LNCaP clone FGC (cell line): ENCODE data around the gene SIAH3.

Experiments used
- DNase-seq: peaks from one replicate; pipeline ENCODE4 v3.0.0-alpha.2; 2011; ENCODE audit warnings: low read depth
- H3K4me3 ChIP-seq: 2 replicates; pipeline ENCODE4 v1.5.1; 2011; ENCODE audit warnings: mild to moderate bottlenecking, low read depth, low read length, control low read depth
- TF ChIP-seq, protein P1 (sequence below): IDR thresholded peaks from 2 replicates; pipeline ENCODE4 v1.5.1; 2012; ENCODE audit warnings: mild to moderate bottlenecking; ENCODE audit not compliant: control insufficient read depth, insufficient read depth; ENCODE audit errors: extremely low read depth

SIAH3 gene

GRCh38 chr13:45834411-45834994 lies 17.1 kb downstream of the SIAH3 start:
- H3K4me3 ChIP-seq = no peak overlapping the region
- TF ChIP-seq, protein P1, sequence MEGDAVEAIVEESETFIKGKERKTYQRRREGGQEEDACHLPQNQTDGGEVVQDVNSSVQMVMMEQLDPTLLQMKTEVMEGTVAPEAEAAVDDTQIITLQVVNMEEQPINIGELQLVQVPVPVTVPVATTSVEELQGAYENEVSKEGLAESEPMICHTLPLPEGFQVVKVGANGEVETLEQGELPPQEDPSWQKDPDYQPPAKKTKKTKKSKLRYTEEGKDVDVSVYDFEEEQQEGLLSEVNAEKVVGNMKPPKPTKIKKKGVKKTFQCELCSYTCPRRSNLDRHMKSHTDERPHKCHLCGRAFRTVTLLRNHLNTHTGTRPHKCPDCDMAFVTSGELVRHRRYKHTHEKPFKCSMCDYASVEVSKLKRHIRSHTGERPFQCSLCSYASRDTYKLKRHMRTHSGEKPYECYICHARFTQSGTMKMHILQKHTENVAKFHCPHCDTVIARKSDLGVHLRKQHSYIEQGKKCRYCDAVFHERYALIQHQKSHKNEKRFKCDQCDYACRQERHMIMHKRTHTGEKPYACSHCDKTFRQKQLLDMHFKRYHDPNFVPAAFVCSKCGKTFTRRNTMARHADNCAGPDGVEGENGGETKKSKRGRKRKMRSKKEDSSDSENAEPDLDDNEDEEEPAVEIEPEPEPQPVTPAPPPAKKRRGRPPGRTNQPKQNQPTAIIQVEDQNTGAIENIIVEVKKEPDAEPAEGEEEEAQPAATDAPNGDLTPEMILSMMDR = no peak
- DNase-seq = no peak

DNA sequence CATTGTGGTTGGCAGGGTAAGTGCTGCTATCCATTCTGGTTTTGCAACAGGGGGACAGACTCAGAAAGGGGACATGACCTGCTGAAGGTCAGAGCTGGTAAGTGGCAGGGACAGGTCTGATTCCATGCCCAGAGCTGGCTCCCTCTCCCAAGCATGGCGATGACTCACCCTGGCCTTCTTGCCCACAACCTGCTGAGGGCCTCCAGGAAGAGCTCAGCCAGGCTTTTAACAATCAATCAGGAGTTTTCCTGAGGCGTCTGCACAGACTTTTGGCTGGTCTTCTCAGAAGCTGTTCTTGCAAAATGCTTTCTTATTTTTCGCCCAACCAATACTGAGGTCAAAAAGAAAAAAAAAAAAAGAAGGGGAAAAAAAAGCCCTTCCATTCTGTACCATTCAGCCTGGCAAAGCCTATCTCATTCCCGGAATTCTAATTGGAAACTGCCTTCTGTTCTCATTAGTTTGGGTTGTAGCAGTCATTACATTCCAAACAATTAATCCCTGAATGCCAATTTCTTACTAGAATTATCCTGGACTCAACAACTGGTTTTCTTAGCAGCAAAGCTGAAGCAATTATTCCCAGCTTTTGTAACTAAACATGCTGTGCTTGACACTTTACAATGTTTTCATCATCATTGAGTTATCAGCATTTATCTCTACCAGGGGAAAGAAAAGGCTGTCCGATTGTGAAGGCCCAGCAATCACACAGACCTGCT lies 17.7 kb downstream of the SIAH3 start:
- DNase-seq = peak; percentile 17
- TF ChIP-seq, protein P1 = no peak

DNA sequence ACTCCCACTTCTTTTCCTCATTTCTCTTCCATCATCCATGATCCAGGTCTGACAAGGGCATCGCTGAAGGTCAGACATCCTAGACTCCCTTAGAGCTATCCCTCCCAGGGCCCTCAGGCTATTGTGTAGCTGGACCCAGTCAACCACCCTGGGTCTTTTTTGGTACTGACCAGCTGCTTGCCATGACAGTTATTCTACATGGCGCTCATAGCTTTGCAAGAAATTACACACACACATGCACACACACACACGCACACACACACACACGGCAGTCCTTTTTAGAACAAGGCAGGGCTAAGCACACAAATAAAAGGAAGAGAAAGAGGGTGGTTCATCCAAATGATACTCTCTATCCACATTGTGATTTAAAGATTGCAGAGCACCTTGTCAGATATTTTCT lies 18.3 kb downstream of the SIAH3 start:
- DNase-seq = no peak
- TF ChIP-seq, protein P1 = no peak
- no peak overlapping the region for H3K4me3 ChIP-seq

More for the DNA sequence above, 17.7 kb downstream of the SIAH3 start:
- H3K4me3 ChIP-seq = no peak overlapping the region

DNA sequence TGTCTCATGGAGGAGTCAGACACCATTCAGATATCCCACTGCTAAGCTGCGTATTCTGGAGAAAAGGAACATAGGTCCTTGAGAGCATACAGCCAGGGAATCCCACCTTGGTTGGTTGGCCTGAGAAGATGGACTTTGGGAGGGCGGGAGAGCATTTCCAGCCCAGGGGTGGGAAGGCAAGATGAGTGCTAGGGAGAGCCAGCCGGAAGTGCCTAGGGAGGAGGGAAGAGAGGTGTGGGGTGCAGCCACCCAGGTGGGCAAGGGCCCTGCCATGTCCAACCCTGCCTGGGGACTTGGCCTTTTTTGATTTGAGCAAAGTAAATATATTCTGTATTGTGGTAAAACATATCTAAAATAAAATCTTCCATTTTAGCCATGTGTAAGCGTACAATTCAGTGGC lies 19.7 kb downstream of the SIAH3 start:
- no peak for DNase-seq
- H3K4me3 ChIP-seq = no peak overlapping the region

DNA sequence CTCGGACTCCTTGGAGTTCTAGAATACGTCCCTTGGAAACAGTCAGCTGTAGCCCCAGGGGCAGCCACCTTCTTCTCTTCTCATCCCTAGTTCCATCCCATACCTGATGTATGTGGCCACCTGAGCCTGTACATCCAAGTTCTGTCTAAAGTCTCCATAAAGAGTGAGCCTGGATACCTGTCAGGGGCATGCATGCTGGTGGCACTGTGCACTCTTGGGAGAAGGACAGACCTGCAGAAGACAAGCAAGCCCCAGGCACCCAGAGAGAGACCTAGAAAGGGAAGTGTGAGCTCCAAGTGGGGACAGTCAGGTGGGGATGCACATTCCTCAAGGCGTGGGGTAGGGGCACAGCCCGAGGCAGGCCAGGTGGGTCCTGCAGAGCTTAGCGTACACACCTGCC lies 21.4 kb downstream of the SIAH3 start:
- TF ChIP-seq, protein P1 = no peak
- no peak overlapping the region for H3K4me3 ChIP-seq
- no peak for DNase-seq

More for the DNA sequence above, 19.7 kb downstream of the SIAH3 start:
- TF ChIP-seq, protein P1 = no peak

DNA sequence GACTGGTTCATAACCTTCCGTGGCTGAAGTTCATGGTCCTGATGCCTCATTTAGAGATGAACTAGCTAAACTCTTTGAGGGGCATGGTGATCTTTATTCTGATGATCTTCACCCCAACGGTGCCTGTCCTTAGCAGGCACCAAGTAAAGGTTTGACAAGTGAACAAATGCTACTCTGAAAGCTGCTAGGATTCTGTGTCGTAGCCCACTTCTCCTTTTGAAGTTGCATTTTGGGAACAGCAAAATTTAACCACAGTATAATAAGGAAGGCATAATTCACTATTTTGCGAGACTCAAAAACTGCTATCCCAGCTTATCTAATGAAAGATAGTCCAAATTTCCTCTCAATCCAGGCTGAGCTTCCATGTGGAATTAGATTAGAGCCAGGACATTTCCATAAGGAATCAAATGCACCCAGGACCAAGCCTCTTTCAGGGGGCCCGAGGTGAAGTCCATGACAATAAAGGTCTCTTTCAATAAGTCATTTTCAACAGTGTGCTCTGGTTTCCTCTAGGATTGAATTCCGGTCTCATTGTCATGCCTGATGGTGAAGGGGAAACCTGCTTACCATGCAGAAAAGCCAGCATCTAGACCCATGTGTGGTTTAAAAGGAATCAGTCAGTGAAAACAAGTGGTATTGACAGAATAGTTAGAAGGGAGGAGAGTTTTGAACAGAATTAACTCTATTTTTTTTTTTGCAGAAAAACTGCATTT lies 23.1 kb downstream of the SIAH3 start:
- TF ChIP-seq, protein P1 = no peak
- H3K4me3 ChIP-seq = no peak overlapping the region
- DNase-seq = no peak
